Spleen (tissue), 7 donors: ENCODE results near the gene SPTLC1.

Experiments
- POLR2A ChIP-seq, 3 donors: fragments of 450-650 bp; IDR thresholded peaks; one replicate each; pipeline ENCODE4 v1.5.1; 2017; ENCODE audit warnings: antibody characterized with exemption in 3 of 3, mild to moderate bottlenecking in 1 of 3
- POLR2AphosphoS5 ChIP-seq, 3 donors: sonication (generic); formaldehyde crosslinking; IDR thresholded peaks; one replicate each; pipeline ENCODE4 v1.5.1; 2017; ENCODE audit warnings: antibody characterized with exemption in 3 of 3
- TF ChIP-seq, protein P1 (sequence below), 11 experiments: fragments of 200-600 bp in 7 of 11; fragments of 450-650 bp in 4 of 11; sonication (generic) in 4 of 11; IDR thresholded peaks in 8 of 11; conservative IDR thresholded peaks in 3 of 11; 1 replicate in 7 of 11; 2 replicates in 4 of 11; pipeline versions ENCODE4 v1.4.0 to v1.8.0; 2016 to 2021; ENCODE audit warnings: antibody characterized with exemption in 11 of 11, inconsistent platforms in 4 of 11, mild to moderate bottlenecking in 1 of 11
- donor health status: DM: no; HTN: no; CAD: no; lungs with moderate emphysema.
- donor health status: DM: no; HTN: no; CAD: no.
- donor health status: DM: no; HTN: no; CAD: no.

- TF ChIP-seq, protein P1, sequence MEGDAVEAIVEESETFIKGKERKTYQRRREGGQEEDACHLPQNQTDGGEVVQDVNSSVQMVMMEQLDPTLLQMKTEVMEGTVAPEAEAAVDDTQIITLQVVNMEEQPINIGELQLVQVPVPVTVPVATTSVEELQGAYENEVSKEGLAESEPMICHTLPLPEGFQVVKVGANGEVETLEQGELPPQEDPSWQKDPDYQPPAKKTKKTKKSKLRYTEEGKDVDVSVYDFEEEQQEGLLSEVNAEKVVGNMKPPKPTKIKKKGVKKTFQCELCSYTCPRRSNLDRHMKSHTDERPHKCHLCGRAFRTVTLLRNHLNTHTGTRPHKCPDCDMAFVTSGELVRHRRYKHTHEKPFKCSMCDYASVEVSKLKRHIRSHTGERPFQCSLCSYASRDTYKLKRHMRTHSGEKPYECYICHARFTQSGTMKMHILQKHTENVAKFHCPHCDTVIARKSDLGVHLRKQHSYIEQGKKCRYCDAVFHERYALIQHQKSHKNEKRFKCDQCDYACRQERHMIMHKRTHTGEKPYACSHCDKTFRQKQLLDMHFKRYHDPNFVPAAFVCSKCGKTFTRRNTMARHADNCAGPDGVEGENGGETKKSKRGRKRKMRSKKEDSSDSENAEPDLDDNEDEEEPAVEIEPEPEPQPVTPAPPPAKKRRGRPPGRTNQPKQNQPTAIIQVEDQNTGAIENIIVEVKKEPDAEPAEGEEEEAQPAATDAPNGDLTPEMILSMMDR (IDR thresholded peaks at IDR 0.05 in 8 of 11, conservative IDR thresholded peaks at IDR 0.05 in 3 of 11) = no peak
- TF ChIP-seq POLR2A (IDR thresholded peaks at IDR 0.05) (no peak), POLR2AphosphoS5 (IDR thresholded peaks at IDR 0.05) (no peak)
These were observed 111.2 kb downstream of the SPTLC1 start for GRCh38 chr9:92004045-92004392.
